ENCODE measurements around the gene SULT1E1.

Gene SULT1E1

DNA sequence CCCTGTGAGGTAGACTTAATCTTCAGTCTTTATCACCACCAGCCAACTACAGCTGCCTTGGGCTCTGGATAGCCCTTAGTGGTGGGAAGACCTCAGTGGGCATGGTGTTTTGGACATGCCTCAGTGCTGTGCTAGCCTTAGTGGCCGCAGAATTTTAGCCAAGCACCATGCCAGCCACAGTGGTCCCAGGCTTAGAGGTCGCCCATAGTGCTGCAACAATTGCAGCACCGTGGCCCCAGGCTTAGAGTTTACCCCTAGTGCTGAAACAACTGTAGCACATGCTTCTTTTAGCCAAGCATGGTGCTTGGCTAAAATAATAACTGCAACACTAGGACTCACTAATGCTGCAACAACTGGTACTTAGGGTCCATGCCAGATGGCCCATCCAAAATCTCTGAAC lies 60.6 kb downstream of the SULT1E1 start:
- Histone ChIP-seq H3F3A (ENCODE audit: insufficient read depth) (no peaks in the 10 kb centered on the region), H3K9me2 (replicated peaks; ENCODE audit: insufficient read depth, low read length) (no peaks in the 10 kb centered on the region), H3K9ac (ENCODE audit: low read length) (no peak overlapping the region), H3K9me3 (ENCODE audit: insufficient read depth, low read length) (no peaks in the 10 kb centered on the region), H3K27me3 (ENCODE audit: low read length) (no peaks in the 10 kb centered on the region), H3K36me3 (ENCODE audit: low read length) (no peaks in the 10 kb centered on the region), H2AFZ (ENCODE audit: low read depth, low read length, severe bottlenecking) (no peak overlapping the region), H3K4me3 (ENCODE audit: insufficient read depth, low read length, poor library complexity, severe bottlenecking) (no peak overlapping the region), H3K79me2 (ENCODE audit: insufficient read depth, low read length) (no peaks in the 10 kb centered on the region), H3K27ac (ENCODE audit: low read depth, low read length) (no peak overlapping the region), H3K4me2 (ENCODE audit: low read depth, low read length, poor library complexity, severe bottlenecking) (no peak overlapping the region), H4K20me1 (ENCODE audit: low read depth, low read length) (no peaks in the 10 kb centered on the region)
- TF ChIP-seq EZH2phosphoT487 (conservative IDR thresholded peaks at IDR 0.05; ENCODE audit: low read length), result no peak
- TF ChIP-seq, protein P1, sequence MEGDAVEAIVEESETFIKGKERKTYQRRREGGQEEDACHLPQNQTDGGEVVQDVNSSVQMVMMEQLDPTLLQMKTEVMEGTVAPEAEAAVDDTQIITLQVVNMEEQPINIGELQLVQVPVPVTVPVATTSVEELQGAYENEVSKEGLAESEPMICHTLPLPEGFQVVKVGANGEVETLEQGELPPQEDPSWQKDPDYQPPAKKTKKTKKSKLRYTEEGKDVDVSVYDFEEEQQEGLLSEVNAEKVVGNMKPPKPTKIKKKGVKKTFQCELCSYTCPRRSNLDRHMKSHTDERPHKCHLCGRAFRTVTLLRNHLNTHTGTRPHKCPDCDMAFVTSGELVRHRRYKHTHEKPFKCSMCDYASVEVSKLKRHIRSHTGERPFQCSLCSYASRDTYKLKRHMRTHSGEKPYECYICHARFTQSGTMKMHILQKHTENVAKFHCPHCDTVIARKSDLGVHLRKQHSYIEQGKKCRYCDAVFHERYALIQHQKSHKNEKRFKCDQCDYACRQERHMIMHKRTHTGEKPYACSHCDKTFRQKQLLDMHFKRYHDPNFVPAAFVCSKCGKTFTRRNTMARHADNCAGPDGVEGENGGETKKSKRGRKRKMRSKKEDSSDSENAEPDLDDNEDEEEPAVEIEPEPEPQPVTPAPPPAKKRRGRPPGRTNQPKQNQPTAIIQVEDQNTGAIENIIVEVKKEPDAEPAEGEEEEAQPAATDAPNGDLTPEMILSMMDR (IDR thresholded peaks at IDR 0.05; ENCODE audit: insufficient read depth, low read length, poor library complexity, severe bottlenecking), result no peak

DNA sequence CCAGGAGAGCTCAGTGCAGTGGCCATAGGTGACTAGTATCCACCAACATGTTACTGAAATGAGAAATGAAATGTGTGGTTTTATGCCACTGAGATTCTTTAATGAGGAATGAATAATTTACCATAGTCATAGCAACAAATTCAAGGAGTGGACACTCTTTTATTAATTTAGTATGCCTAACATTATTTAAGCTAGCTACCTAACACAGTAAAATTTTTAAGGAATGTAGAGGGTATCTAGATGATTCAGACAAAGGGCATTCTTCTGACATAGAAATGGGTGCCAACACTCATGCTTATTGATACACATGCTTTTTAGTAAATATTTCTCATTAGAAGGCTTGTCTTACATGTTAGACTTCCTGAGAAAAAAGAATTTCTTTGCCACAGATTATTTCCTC lies 66.2 kb downstream of the SULT1E1 start:
- H3K79me2 ChIP-seq (ENCODE audit: insufficient read depth, low read length), result no peaks in the 10 kb centered on the region
- H3K9ac ChIP-seq (ENCODE audit: low read length), result no peak overlapping the region
- H3K9me3 ChIP-seq (ENCODE audit: insufficient read depth, low read length), result no peaks in the 10 kb centered on the region
- no peaks in the 10 kb centered on the region for H3F3A ChIP-seq (ENCODE audit: insufficient read depth)
- no peak overlapping the region for H3K27ac ChIP-seq (ENCODE audit: low read depth, low read length)
- H3K9me2 ChIP-seq (replicated peaks; ENCODE audit: insufficient read depth, low read length), result no peaks in the 10 kb centered on the region
- H3K27me3 ChIP-seq (ENCODE audit: low read length), result no peaks in the 10 kb centered on the region
- H2AFZ ChIP-seq (ENCODE audit: low read depth, low read length, severe bottlenecking), result no peak overlapping the region
- no peaks in the 10 kb centered on the region for H3K36me3 ChIP-seq (ENCODE audit: low read length)
- no peak for TF ChIP-seq EZH2phosphoT487 (conservative IDR thresholded peaks at IDR 0.05; ENCODE audit: low read length)
- TF ChIP-seq, protein P1 (IDR thresholded peaks at IDR 0.05; ENCODE audit: insufficient read depth, low read length, poor library complexity, severe bottlenecking), result no peak
- H3K4me3 ChIP-seq (ENCODE audit: insufficient read depth, low read length, poor library complexity, severe bottlenecking), result no peak overlapping the region
- H4K20me1 ChIP-seq (ENCODE audit: low read depth, low read length), result no peaks in the 10 kb centered on the region
- no peak overlapping the region for H3K4me2 ChIP-seq (ENCODE audit: low read depth, low read length, poor library complexity, severe bottlenecking)
